ENCODE measurements around the gene MRPS15.

Gene MRPS15

DNA sequence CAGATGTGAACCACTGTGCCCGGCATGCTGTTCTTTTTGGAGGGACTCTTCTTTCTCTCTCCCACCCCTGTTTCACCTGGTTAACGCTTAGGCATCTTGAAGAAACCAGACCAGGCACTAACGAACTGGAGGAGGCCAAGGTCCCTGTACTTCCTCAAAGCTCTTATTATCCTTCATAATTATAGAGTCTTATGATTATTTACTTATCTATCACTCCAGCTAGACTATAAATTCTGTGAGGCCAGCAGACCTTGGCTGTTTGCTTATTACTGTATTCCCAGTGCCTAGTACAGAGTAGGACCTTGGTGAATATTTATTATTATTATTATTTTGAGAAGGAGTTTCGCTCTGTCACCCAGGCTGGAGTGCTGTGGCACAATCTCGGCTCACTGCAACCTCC lies 12.8 kb upstream of the MRPS15 start:
- DNase-seq: no peak
- Histone ChIP-seq H3K27me3 (ENCODE audit: control insufficient read depth in 1 of 2, insufficient read depth in 1 of 2, low read length in 2 of 2) (peaks cover 28 to 59% of the 10 kb centered on the region in 2 experiments), H2AK5ac (ENCODE audit: low read length, severe bottlenecking) (no peak overlapping the region), H2AFZ (ENCODE audit: low read depth, low read length) (no peak overlapping the region), H3K36me3 (ENCODE audit: control insufficient read depth in 1 of 2, insufficient read depth in 2 of 2, low read depth in 1 of 2, low read length in 2 of 2) (no peaks in the 10 kb centered on the region), H2BK5ac (ENCODE audit: low read depth, low read length, poor library complexity, severe bottlenecking) (no peak overlapping the region), H3K27ac (ENCODE audit: low read length, poor library complexity, severe bottlenecking) (no peak overlapping the region), H3K18ac (ENCODE audit: low read depth in 1 of 2, low read length in 2 of 2) (no peak overlapping the region), H3K4me1 (ENCODE audit: control insufficient read depth, insufficient read depth, low read depth, low read length) (peaks cover 2% of the 10 kb centered on the region), H3K14ac (ENCODE audit: low read length in 2 of 2) (no peak overlapping the region), H3K4ac (ENCODE audit: low read depth in 1 of 2, low read length in 2 of 2) (no peak overlapping the region), H4K91ac (ENCODE audit: low read length) (no peak overlapping the region), H4K8ac (ENCODE audit: low read length) (no peak overlapping the region), H3K4me2 (ENCODE audit: low read length, poor library complexity, severe bottlenecking) (no peak overlapping the region), H3K9me3 (ENCODE audit: control insufficient read depth, low read length) (no peaks in the 10 kb centered on the region), H3K79me1 (replicated peaks; ENCODE audit: low read length, poor library complexity, severe bottlenecking) (no peaks in the 10 kb centered on the region), H2BK15ac (ENCODE audit: low read depth, poor library complexity, severe bottlenecking) (no peak overlapping the region), H3K9ac (ENCODE audit: low read length) (no peak overlapping the region), H3K4me3 (ENCODE audit: insufficient read depth in 1 of 2, low read depth in 1 of 2, low read length in 2 of 2) (no peak overlapping the region), H2BK12ac (ENCODE audit: low read length in 2 of 2) (no peak overlapping the region), H2BK120ac (ENCODE audit: low read depth, low read length) (no peak overlapping the region), H3K23ac (ENCODE audit: low read length in 2 of 2) (no peak overlapping the region)
- WGBS: 87% methylated on average over 5 of the region's 5 CpGs

DNA sequence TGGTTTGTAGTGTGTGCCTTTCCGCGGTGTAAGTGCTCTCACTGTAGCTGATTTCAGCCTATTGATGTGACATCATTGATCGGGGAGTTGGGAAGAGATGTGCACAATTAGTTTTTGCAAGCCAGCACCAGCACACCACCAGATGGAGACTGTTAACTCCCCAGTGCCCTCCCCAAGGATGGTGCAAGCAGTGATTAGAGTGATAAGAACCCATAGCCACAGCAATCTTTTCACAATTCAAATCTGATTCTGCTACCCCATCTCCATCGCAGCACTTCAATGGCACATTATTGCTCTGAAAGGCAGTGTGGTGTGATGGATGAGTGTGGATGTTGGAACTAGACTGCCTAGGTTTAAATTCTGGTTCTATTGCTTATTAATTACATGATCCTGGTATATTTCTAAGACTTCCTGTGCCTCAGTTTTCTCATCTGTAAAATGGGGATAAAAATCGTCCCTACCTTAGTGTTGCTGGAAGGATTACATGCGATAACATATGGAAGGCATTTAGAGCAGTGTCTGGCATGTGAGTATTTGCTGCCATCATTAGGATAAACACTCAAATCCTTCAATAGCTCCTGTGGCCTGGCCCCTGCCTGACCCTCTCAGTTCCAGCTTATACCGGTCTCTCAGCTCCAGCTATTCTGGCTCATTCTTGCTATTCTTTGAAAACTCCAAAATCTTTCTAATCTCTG lies 11.9 kb upstream of the MRPS15 start:
- no peak overlapping the region for H3K14ac ChIP-seq (ENCODE audit: low read length in 2 of 2)
- no peak overlapping the region for H3K18ac ChIP-seq (ENCODE audit: low read depth in 1 of 2, low read length in 2 of 2)
- H4K8ac ChIP-seq (ENCODE audit: low read length): no peak overlapping the region
- no peaks in the 10 kb centered on the region for H3K9me3 ChIP-seq (ENCODE audit: control insufficient read depth, low read length)
- no peak overlapping the region for H2BK15ac ChIP-seq (ENCODE audit: low read depth, poor library complexity, severe bottlenecking)
- H2AK5ac ChIP-seq (ENCODE audit: low read length, severe bottlenecking): no peak overlapping the region
- H3K9ac ChIP-seq (ENCODE audit: low read length): no peak overlapping the region
- WGBS: 92% methylated on average over 6 of the region's 7 CpGs
- no peak overlapping the region for H2BK12ac ChIP-seq (ENCODE audit: low read length in 2 of 2)
- no peak overlapping the region for H3K27ac ChIP-seq (ENCODE audit: low read length, poor library complexity, severe bottlenecking)
- no peak overlapping the region for H3K4me3 ChIP-seq (ENCODE audit: insufficient read depth in 1 of 2, low read depth in 1 of 2, low read length in 2 of 2)
- H3K4me2 ChIP-seq (ENCODE audit: low read length, poor library complexity, severe bottlenecking): no peak overlapping the region
- H3K23ac ChIP-seq (ENCODE audit: low read length in 2 of 2): no peak overlapping the region
- no peak overlapping the region for H4K91ac ChIP-seq (ENCODE audit: low read length)
- no peaks in the 10 kb centered on the region for H3K79me1 ChIP-seq (replicated peaks; ENCODE audit: low read length, poor library complexity, severe bottlenecking)
- H3K27me3 ChIP-seq (ENCODE audit: control insufficient read depth in 1 of 2, insufficient read depth in 1 of 2, low read length in 2 of 2): peaks cover 25 to 51% of the 10 kb centered on the region in 2 experiments
- no peak for DNase-seq
- H3K4ac ChIP-seq (ENCODE audit: low read depth in 1 of 2, low read length in 2 of 2): no peak overlapping the region
- no peak overlapping the region for H2AFZ ChIP-seq (ENCODE audit: low read depth, low read length)
- H3K36me3 ChIP-seq (ENCODE audit: control insufficient read depth in 1 of 2, insufficient read depth in 2 of 2, low read depth in 1 of 2, low read length in 2 of 2): no peaks in the 10 kb centered on the region
- H2BK5ac ChIP-seq (ENCODE audit: low read depth, low read length, poor library complexity, severe bottlenecking): no peak overlapping the region
- H3K4me1 ChIP-seq (ENCODE audit: control insufficient read depth, insufficient read depth, low read depth, low read length): no peaks in the 10 kb centered on the region
- no peak overlapping the region for H2BK120ac ChIP-seq (ENCODE audit: low read depth, low read length)

DNA sequence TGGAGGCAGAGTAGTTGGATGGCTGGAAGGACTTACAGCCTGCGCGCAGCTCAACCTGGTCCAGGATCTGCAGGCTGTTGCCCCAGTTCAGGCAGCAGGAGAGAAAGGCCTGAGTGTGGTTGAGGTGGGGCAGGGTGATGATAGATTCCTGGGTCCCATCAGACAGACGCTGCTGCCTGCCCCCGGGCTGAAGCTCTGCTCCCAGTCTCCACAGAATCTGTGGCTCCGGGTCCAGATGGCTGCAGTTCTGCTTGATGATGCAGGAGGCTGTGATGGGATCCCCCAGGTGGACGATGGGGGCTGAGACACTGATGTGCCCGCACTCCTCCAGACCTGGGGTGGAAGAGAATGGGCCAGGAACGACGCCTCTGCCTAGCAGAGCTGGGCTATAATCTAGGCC lies 11.2 kb upstream of the MRPS15 start:
- Histone ChIP-seq H3K23ac (ENCODE audit: low read length in 2 of 2) (no peak overlapping the region), H2BK5ac (ENCODE audit: low read depth, low read length, poor library complexity, severe bottlenecking) (no peak overlapping the region), H3K4me3 (ENCODE audit: insufficient read depth in 1 of 2, low read depth in 1 of 2, low read length in 2 of 2) (no peak overlapping the region), H2BK12ac (ENCODE audit: low read length in 2 of 2) (no peak overlapping the region), H4K8ac (ENCODE audit: low read length) (no peak overlapping the region), H3K79me1 (replicated peaks; ENCODE audit: low read length, poor library complexity, severe bottlenecking) (no peaks in the 10 kb centered on the region), H3K9me3 (ENCODE audit: control insufficient read depth, low read length) (no peaks in the 10 kb centered on the region), H3K9ac (ENCODE audit: low read length) (no peak overlapping the region), H2BK15ac (ENCODE audit: low read depth, poor library complexity, severe bottlenecking) (no peak overlapping the region), H3K4me1 (ENCODE audit: control insufficient read depth, insufficient read depth, low read depth, low read length) (no peaks in the 10 kb centered on the region), H2BK120ac (ENCODE audit: low read depth, low read length) (no peak overlapping the region), H3K36me3 (ENCODE audit: control insufficient read depth in 1 of 2, insufficient read depth in 2 of 2, low read depth in 1 of 2, low read length in 2 of 2) (no peaks in the 10 kb centered on the region), H2AFZ (ENCODE audit: low read depth, low read length) (no peak overlapping the region), H3K27ac (ENCODE audit: low read length, poor library complexity, severe bottlenecking) (no peak overlapping the region), H3K4ac (ENCODE audit: low read depth in 1 of 2, low read length in 2 of 2) (no peak overlapping the region), H2AK5ac (ENCODE audit: low read length, severe bottlenecking) (no peak overlapping the region), H3K4me2 (ENCODE audit: low read length, poor library complexity, severe bottlenecking) (no peak overlapping the region), H3K18ac (ENCODE audit: low read depth in 1 of 2, low read length in 2 of 2) (no peak overlapping the region), H3K27me3 (ENCODE audit: control insufficient read depth in 1 of 2, insufficient read depth in 1 of 2, low read length in 2 of 2) (peaks cover 25 to 45% of the 10 kb centered on the region in 2 experiments), H3K14ac (ENCODE audit: low read length in 2 of 2) (no peak overlapping the region), H4K91ac (ENCODE audit: low read length) (peak overlapping the region; percentile 54)
- 87% methylated on average over 7 of the region's 9 CpGs for WGBS
- DNase-seq: no peak

DNA sequence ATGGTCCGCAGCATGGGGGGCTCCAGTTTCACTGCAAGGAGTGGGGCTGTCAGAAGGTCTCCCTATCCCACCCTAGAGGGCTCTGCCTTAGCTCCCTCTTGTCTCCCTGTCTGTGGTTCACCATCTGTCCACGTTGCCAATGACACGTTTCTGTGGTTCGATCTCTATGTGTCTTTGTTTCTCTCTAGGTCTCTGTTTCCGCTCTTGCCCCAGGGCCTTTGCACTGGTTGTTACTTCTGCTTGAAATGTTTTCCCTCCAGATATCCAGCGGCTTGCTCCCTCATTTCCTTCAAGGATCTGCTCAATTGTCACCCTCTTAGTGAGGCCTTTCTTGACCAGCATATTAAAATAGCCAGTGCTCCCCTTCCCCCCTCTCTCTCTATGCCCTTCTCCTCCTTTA lies 8.5 kb upstream of the MRPS15 start:
- Histone ChIP-seq H3K4ac (ENCODE audit: low read depth in 1 of 2, low read length in 2 of 2) (no peak overlapping the region), H3K4me2 (ENCODE audit: low read length, poor library complexity, severe bottlenecking) (no peak overlapping the region), H2BK12ac (ENCODE audit: low read length in 2 of 2) (no peak overlapping the region), H3K23ac (ENCODE audit: low read length in 2 of 2) (no peak overlapping the region), H3K4me1 (ENCODE audit: control insufficient read depth, insufficient read depth, low read depth, low read length) (no peaks in the 10 kb centered on the region), H3K9ac (ENCODE audit: low read length) (no peak overlapping the region), H2BK120ac (ENCODE audit: low read depth, low read length) (no peak overlapping the region), H2BK5ac (ENCODE audit: low read depth, low read length, poor library complexity, severe bottlenecking) (no peak overlapping the region), H2BK15ac (ENCODE audit: low read depth, poor library complexity, severe bottlenecking) (no peak overlapping the region), H2AK5ac (ENCODE audit: low read length, severe bottlenecking) (no peak overlapping the region), H2AFZ (ENCODE audit: low read depth, low read length) (no peak overlapping the region), H3K79me1 (replicated peaks; ENCODE audit: low read length, poor library complexity, severe bottlenecking) (no peaks in the 10 kb centered on the region), H3K4me3 (ENCODE audit: insufficient read depth in 1 of 2, low read depth in 1 of 2, low read length in 2 of 2) (no peak overlapping the region), H3K27me3 (ENCODE audit: control insufficient read depth in 1 of 2, insufficient read depth in 1 of 2, low read length in 2 of 2) (peaks cover 11 to 28% of the 10 kb centered on the region in 2 experiments), H4K91ac (ENCODE audit: low read length) (no peak overlapping the region), H3K36me3 (ENCODE audit: control insufficient read depth in 1 of 2, insufficient read depth in 2 of 2, low read depth in 1 of 2, low read length in 2 of 2) (no peaks in the 10 kb centered on the region), H3K27ac (ENCODE audit: low read length, poor library complexity, severe bottlenecking) (no peak overlapping the region), H3K9me3 (ENCODE audit: control insufficient read depth, low read length) (no peaks in the 10 kb centered on the region), H3K14ac (ENCODE audit: low read length in 2 of 2) (no peak overlapping the region), H4K8ac (ENCODE audit: low read length) (no peak overlapping the region), H3K18ac (ENCODE audit: low read depth in 1 of 2, low read length in 2 of 2) (no peak overlapping the region)
- DNase-seq: no peak
- 89% methylated on average over 6 of the region's 6 CpGs for WGBS
